ENCODE data around the gene ZBTB7C.

Gene ZBTB7C

GRCh38 chr18:48030616-48031480 is 378.3 kb downstream of the ZBTB7C start:
- no peak for DNase-seq (ENCODE audit: low read depth)
- peak; percentile 71 for TF ChIP-seq CTCF (IDR thresholded peaks at IDR 0.05; ENCODE audit: low read depth, low read length, missing control alignments)
- no peak overlapping the region for H3K4me3 ChIP-seq (ENCODE audit: low read depth, low read length)

- H3K4me3 ChIP-seq (ENCODE audit: low read depth, low read length), result no peak overlapping the region
- no peak for TF ChIP-seq CTCF (IDR thresholded peaks at IDR 0.05; ENCODE audit: low read depth, low read length, missing control alignments)
- no peak for DNase-seq (ENCODE audit: low read depth)
These were observed 379.7 kb downstream of the ZBTB7C start for GRCh38 chr18:48029296-48029986.

GRCh38 chr18:48028696-48029095 is 380.5 kb downstream of the ZBTB7C start:
- no peak for DNase-seq (ENCODE audit: low read depth)
- no peak for TF ChIP-seq CTCF (IDR thresholded peaks at IDR 0.05; ENCODE audit: low read depth, low read length, missing control alignments)
- no peak overlapping the region for H3K4me3 ChIP-seq (ENCODE audit: low read depth, low read length)

- no peak for TF ChIP-seq CTCF (IDR thresholded peaks at IDR 0.05; ENCODE audit: low read depth, low read length, missing control alignments)
- no peak for DNase-seq (ENCODE audit: low read depth)
- H3K4me3 ChIP-seq (ENCODE audit: low read depth, low read length), result no peak overlapping the region
These were observed 381.1 kb downstream of the ZBTB7C start for GRCh38 chr18:48028081-48028480.

GRCh38 chr18:48027401-48027963 is 381.7 kb downstream of the ZBTB7C start:
- DNase-seq (ENCODE audit: low read depth), result no peak
- TF ChIP-seq CTCF (IDR thresholded peaks at IDR 0.05; ENCODE audit: low read depth, low read length, missing control alignments), result no peak
- H3K4me3 ChIP-seq (ENCODE audit: low read depth, low read length), result no peak overlapping the region

- H3K4me3 ChIP-seq (ENCODE audit: low read depth, low read length), result no peak overlapping the region
- DNase-seq (ENCODE audit: low read depth), result no peak
- TF ChIP-seq CTCF (IDR thresholded peaks at IDR 0.05; ENCODE audit: low read depth, low read length, missing control alignments), result no peak
These were observed 383.0 kb downstream of the ZBTB7C start for GRCh38 chr18:48026216-48026615.
